Panc1 (cell line): Measurements from ENCODE around the gene ASB6. TPM values are rescaled to one million over a fixed set of nuclear protein-coding genes. Genes with fewer than 3 reads are reported as not detected.

ENCODE experiments used
- ATAC-seq: fragments of 200-7000 bp; cut with Tn5 transposase; 2 replicates; pipeline ENCODE4 v1.9.1; 2020; ENCODE audit warnings: mild to moderate bottlenecking, moderate library complexity
- BruUV-seq: library from RNA; stranded (reverse); fragments of 400-500 nt; replicated peaks from 2 replicates; lab custom pipeline; 2021; lab: Mats Ljungman, UMichigan
- CTCF ChIA-PET: fragments of 300-600 bp; sonication (Branson Sonifier 250); formaldehyde crosslinking; loops from one replicate; lab custom pipeline; 2022; ENCODE audit warnings: antibody characterized with exemption; lab: Charles Lee
- POLR2A ChIA-PET: fragments of 300-600 bp; sonication (Branson Sonifier 250); formaldehyde crosslinking; loops from one replicate; lab custom pipeline; 2022; ENCODE audit warnings: antibody characterized with exemption; lab: Charles Lee
- DNase-seq: peaks from one replicate; pipeline ENCODE4 v3.0.0-alpha.2; 2010; ENCODE audit warnings: low read depth, low spot score
- H3K27ac ChIP-seq: 2 replicates; pipeline ENCODE4 v1.5.1; 2011; ENCODE audit warnings: mild to moderate bottlenecking, low read length, inconsistent platforms
- H3K27me3 ChIP-seq: fragments of 200-500 bp; sonication (Bioruptor generic); 2 replicates; pipeline ENCODE4 v1.6.0; 2014; ENCODE audit warnings: low read length, inconsistent platforms; ENCODE audit not compliant: control insufficient read depth, insufficient read depth
- H3K36me3 ChIP-seq: fragments of 200-500 bp; sonication (Bioruptor generic); 2 replicates; pipeline ENCODE4 v1.5.1; 2014; ENCODE audit warnings: inconsistent platforms, mild to moderate bottlenecking, low read length, moderate library complexity; ENCODE audit not compliant: control insufficient read depth, insufficient read depth
- H3K4me1 ChIP-seq: 2 replicates; pipeline ENCODE4 v1.5.1; 2011; ENCODE audit warnings: inconsistent platforms, mild to moderate bottlenecking, low read length, moderate library complexity; ENCODE audit not compliant: control insufficient read depth, insufficient read depth
- H3K4me3 ChIP-seq, 2 experiments: 2 replicates each; pipeline ENCODE4 v1.5.1; 2011 to 2012; ENCODE audit warnings: low read depth in 2 of 2, low read length in 2 of 2, mild to moderate bottlenecking in 2 of 2, inconsistent platforms in 1 of 2, moderate library complexity in 1 of 2
- H3K9me3 ChIP-seq: fragments of 200-500 bp; sonication (Bioruptor generic); 2 replicates; pipeline ENCODE4 v1.5.1; 2014; ENCODE audit warnings: low read depth, mild to moderate bottlenecking, inconsistent platforms, low read length, moderate library complexity; ENCODE audit not compliant: control insufficient read depth, insufficient read depth
- POLR2AphosphoS5 ChIP-seq: IDR thresholded peaks from 2 replicates; pipeline ENCODE4 v1.6.1; 2012; ENCODE audit warnings: mild to moderate bottlenecking, low read depth, low read length, moderate library complexity
- SIN3A ChIP-seq: IDR thresholded peaks from 2 replicates; pipeline ENCODE4 v1.6.1; 2012; ENCODE audit warnings: low read depth, mild to moderate bottlenecking, low read length, moderate library complexity, borderline replicate concordance; ENCODE audit not compliant: insufficient read depth
- TCF7L2 ChIP-seq: IDR thresholded peaks from 2 replicates; pipeline ENCODE4 v1.6.1; 2011; ENCODE audit warnings: mild to moderate bottlenecking, low read depth, low read length, inconsistent platforms
- in situ Hi-C: cut with HindIII; loops from 2 replicates; pipeline ENCODE4 v1.10.0; 2016; ENCODE audit warnings: low sequenced_read_pairs, low pct_unique_long_range_greater_than_20kb
- intact Hi-C: fragments of 100-400 bp; cut with micrococcal nuclease; formaldehyde crosslinking; loops from one replicate; pipeline ENCODE4 v1.10.0; 2022; ENCODE audit not compliant: unreplicated experiment
- total RNA-seq: library from RNA; stranded (reverse); gene quantifications from one replicate; pipeline ENCODE4 v1.2.1, GENCODE V29; 2021; ENCODE audit not compliant: unreplicated experiment
- TF ChIP-seq, protein P1 (sequence below): fragments of 450-650 bp; IDR thresholded peaks from 2 replicates; pipeline ENCODE4 v1.5.1; 2017; ENCODE audit warnings: mild to moderate bottlenecking
- TF ChIP-seq, protein P2 (sequence below), 2 experiments: IDR thresholded peaks; 2 replicates each; pipeline ENCODE4 v1.6.1; 2011 to 2012; ENCODE audit warnings: low read depth in 2 of 2, control low read depth in 1 of 2, low read length in 1 of 2, mild to moderate bottlenecking in 1 of 2, moderate library complexity in 1 of 2; ENCODE audit not compliant: insufficient read depth in 1 of 2

The ASB6 gene
- total RNA-seq, 1 experiment from 2014 or later: 14.3 TPM

DNA sequence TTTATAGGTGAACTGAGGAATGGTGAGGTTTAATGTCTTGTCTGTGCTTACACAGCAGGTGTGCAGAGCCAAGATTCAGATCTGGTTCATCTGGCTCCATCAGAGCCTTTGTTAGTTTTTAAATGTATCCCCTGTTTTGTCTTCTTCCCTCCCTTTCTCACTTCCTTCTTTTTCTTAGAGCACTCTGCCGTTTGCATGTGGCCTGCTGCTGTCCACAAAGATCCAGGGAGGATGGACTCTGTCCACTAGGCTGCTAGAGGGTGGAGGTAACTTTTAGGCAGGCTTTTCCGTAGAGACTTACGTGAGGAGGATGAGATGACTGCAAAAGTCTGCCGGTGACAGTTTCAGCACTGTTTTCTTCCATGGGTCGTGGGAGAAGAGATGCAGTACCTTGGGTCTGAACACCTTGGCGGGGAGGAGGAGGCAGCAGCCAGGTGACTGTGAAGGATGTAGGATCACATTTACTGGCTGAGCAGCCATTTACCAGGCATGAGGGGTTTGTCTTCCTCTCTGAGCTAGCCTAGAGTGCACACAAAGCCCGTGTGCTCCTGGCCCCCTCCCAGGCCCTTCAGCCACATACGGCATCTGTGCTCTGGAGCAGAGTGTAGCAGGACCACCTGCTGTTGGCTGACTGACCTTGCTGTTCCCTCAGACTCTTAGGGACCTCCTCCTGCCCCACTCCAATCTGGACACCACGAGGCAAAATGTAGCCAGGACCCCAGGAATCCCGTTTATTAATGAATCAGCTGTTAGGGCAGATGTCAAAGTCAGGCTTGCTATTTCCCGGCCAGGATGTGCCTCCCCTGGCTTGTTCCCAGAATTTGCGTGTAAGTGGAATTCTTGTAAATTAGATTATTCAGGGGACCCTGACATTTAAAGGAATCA is 14.2 kb downstream of the ASB6 start:
- Histone ChIP-seq H3K4me3 (peak overlapping the region; percentile 82 to 96), H3K27ac (peak overlapping the region; percentile 88; the same call in 1 of the 2 replicates), H3K9me3 (no peaks in the 10 kb centered on the region), H3K4me1 (peaks cover 40% of the 10 kb centered on the region), H3K36me3 (peaks cover 4% of the 10 kb centered on the region; the same call in 1 of the 2 replicates), H3K27me3 (no peaks in the 10 kb centered on the region)
- ChIA-PET POLR2A (no interaction called here), CTCF (no interaction called here)
- in situ Hi-C loops: no loop called here
- ATAC-seq (no peak), DNase-seq (no peak)
- TF ChIP-seq POLR2AphosphoS5 (no peak), SIN3A (no peak), TCF7L2 (no peak)
- TF ChIP-seq, protein P1, sequence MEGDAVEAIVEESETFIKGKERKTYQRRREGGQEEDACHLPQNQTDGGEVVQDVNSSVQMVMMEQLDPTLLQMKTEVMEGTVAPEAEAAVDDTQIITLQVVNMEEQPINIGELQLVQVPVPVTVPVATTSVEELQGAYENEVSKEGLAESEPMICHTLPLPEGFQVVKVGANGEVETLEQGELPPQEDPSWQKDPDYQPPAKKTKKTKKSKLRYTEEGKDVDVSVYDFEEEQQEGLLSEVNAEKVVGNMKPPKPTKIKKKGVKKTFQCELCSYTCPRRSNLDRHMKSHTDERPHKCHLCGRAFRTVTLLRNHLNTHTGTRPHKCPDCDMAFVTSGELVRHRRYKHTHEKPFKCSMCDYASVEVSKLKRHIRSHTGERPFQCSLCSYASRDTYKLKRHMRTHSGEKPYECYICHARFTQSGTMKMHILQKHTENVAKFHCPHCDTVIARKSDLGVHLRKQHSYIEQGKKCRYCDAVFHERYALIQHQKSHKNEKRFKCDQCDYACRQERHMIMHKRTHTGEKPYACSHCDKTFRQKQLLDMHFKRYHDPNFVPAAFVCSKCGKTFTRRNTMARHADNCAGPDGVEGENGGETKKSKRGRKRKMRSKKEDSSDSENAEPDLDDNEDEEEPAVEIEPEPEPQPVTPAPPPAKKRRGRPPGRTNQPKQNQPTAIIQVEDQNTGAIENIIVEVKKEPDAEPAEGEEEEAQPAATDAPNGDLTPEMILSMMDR: no peak
- TF ChIP-seq, protein P2, sequence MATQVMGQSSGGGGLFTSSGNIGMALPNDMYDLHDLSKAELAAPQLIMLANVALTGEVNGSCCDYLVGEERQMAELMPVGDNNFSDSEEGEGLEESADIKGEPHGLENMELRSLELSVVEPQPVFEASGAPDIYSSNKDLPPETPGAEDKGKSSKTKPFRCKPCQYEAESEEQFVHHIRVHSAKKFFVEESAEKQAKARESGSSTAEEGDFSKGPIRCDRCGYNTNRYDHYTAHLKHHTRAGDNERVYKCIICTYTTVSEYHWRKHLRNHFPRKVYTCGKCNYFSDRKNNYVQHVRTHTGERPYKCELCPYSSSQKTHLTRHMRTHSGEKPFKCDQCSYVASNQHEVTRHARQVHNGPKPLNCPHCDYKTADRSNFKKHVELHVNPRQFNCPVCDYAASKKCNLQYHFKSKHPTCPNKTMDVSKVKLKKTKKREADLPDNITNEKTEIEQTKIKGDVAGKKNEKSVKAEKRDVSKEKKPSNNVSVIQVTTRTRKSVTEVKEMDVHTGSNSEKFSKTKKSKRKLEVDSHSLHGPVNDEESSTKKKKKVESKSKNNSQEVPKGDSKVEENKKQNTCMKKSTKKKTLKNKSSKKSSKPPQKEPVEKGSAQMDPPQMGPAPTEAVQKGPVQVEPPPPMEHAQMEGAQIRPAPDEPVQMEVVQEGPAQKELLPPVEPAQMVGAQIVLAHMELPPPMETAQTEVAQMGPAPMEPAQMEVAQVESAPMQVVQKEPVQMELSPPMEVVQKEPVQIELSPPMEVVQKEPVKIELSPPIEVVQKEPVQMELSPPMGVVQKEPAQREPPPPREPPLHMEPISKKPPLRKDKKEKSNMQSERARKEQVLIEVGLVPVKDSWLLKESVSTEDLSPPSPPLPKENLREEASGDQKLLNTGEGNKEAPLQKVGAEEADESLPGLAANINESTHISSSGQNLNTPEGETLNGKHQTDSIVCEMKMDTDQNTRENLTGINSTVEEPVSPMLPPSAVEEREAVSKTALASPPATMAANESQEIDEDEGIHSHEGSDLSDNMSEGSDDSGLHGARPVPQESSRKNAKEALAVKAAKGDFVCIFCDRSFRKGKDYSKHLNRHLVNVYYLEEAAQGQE (IDR thresholded peaks at IDR 0.05; ENCODE audit: insufficient read depth in 1 of 2, low read depth in 2 of 2, low read length in 1 of 2): no peak
- BruUV-seq: no TSS peak
- intact Hi-C loops: no loop called here

- ChIA-PET POLR2A (interaction anchor here (0.7 kb wide), 1 partner anchor 349 kb away, joined by 4 read pairs; no protein-coding TSS in a partner anchor), CTCF (interaction anchor here (0.5 to 1.3 kb wide), 3 partner anchors 12 to 491 kb away, joined by 4 to 8 read pairs (median 6); no protein-coding TSS in a partner anchor)
- peak overlapping the region; percentile 82 to 96 for H3K4me3 ChIP-seq
- no peak for TF ChIP-seq POLR2AphosphoS5
- TF ChIP-seq, protein P2 (IDR thresholded peaks at IDR 0.05; ENCODE audit: insufficient read depth in 1 of 2, low read depth in 2 of 2, low read length in 1 of 2): no peak
- TF ChIP-seq, protein P1: no peak
- no peak for TF ChIP-seq SIN3A
- DNase-seq: no peak
- peaks cover 40% of the 10 kb centered on the region for H3K4me1 ChIP-seq
- H3K36me3 ChIP-seq: peaks cover 4% of the 10 kb centered on the region; the same call in 1 of the 2 replicates
- H3K27ac ChIP-seq: peak overlapping the region; percentile 88
- intact Hi-C loops: no loop called here
- no peaks in the 10 kb centered on the region for H3K27me3 ChIP-seq
- H3K9me3 ChIP-seq: no peaks in the 10 kb centered on the region
- no peak; the same call in 1 of the 2 replicates for ATAC-seq
- in situ Hi-C loops: no loop called here
- BruUV-seq: no TSS peak
Measured at GRCh38 chr9:129626625-129627284, 15.2 kb downstream of the ASB6 start.
